ENCODE results near the gene ALS2CL.
"Not testable (repeated sequence)": the region's sequence is repeated elsewhere in the genome, so short reads cannot be mapped to it uniquely, and the experiment has no call there.

The ALS2CL gene

GRCh38 chr3:46714728-46715506 lies 21.4 kb upstream of the ALS2CL start:
- DNase-seq, result no peak

GRCh38 chr3:46713898-46714552 lies 20.5 kb upstream of the ALS2CL start:
- DNase-seq, result peak; percentile 31

GRCh38 chr3:46713050-46713897 lies 19.8 kb upstream of the ALS2CL start:
- peak; percentile 23 for DNase-seq

- DNase-seq, result peak; percentile 25
These were observed 18.9 kb upstream of the ALS2CL start for GRCh38 chr3:46712191-46713049.

DNA sequence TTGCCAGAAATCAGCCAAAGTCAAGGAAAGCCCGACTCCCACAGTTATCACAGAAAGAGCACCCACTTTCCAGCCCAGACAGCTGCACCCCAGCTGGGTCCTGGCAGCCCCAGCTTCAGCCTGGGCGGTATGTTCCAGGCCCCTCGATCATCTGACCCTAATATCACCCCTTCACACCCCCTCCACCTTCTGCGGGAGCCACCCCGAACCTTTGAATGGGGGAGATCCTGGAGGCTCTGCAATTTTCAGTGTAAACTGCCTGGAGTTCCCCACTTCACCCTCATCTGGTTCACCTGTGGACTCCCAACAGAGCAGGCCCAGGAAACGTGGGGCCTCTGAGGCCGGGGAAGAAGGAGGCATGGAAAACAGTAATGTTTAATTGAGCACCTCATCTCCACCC lies 18.3 kb upstream of the ALS2CL start:
- DNase-seq, result no peak

DNA sequence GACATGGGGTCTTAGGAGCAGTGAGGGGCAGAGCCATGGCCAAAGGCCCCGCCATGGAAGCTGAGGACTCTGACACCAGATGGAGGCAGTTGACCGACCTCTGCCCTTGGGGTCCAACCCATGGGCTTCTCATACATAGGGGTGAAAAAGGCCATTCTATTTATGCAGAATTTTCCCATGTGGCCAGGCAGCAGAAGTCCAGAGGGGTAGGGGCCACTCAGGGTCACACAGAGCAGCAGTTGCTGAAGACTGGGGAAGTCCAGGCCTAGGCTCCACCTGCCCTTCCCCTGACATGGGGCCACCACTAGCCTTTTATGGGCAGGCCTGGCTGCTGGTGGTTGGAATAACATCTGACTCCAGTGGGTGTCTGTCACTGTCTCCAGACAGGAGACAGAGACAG lies 17.8 kb upstream of the ALS2CL start:
- peak; percentile 20 for DNase-seq

DNA sequence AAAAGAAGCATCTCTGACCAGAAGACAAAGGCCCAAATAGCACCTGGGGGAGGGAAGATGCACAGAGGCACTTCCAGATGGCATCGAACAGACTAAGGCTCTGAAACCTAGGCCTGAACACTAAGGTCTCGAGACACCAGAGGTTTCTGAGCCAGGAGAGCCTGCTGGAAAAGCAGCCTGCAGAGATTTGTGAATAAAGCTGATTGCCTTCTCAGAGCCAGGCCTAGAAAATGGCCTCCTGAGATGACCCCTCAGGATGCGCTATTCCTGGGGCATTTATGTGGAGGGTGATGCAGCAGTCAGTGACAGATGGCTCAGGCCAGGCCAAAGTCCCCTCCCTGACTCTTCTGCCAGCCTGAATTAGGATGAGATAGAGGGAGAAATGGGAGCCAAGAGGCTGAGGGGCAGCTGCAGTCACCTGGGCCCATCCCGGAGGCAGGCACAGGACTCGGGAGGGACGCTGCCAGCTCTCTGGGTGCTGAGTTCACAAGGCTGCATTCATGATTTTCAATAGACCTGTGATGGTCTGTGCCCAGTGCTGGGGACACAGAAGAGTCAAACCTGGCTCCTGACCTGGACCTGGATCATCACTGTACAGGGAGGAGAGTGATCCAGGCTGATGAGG lies 17.3 kb upstream of the ALS2CL start:
- no peak for DNase-seq

DNA sequence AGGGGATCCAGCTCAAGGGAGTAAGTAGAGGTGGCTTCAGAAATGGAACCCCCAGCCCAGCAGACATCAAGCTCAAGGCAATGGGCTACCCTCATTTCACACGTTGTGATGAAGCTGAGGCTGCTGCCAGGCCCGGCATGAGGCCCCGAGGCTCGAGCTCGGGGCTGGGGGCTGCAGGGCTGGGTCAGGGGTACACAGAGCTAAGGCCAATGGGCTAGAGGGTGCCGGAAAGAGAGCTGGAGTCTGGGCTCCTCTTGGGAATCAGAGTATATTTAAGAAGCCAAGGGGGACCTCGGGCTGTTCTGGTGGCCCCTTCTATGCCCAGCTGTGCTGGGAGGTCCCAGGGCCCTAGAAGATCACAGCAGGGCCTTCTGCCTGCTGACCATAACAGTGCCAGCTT lies 16.8 kb upstream of the ALS2CL start:
- peak; percentile 20 for DNase-seq

DNA sequence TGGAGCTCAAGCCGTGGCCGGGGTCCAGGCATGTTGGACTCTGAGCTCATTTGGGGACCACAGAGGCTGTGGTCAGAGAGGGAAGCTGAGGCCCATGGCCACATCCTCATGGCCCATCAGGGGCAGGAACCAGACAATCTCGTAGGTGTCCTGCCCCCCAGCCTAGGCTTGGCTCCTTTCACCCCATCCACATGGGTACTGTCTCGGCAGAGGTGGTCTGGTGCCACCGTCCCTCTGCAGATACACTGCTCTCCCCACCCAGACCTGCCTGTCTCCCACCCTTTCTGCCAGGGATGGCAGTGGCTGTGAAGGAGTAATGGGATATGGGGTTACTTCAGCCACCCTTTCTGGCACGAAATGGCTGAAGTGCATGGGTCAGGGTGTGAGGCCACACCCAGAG lies 16.2 kb upstream of the ALS2CL start:
- no peak for DNase-seq

DNA sequence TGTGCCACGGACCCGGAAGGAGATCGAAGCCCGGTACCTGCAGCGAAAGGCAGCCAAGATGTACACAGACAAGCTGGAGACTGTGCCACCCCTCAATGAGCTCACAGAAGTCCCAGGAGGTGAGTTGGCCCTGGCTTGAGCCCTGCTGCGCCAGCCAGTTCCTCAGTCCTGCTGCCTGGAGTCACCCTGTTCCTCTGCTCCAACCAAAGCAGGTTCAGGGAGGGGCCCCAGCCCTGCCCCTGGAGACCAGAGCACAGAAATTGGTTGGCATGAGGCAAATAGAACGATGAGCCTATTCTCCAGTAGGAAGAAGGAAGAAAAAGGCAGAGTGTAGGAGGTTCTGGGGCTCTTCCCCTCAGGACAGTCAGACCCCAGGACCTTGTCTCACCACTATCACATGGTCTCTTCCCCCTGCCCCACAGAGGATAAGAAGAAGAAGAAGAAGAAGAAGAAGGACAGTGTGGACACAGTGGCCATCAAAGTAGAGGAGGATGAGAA lies 15.7 kb upstream of the ALS2CL start:
- no peak for DNase-seq

DNA sequence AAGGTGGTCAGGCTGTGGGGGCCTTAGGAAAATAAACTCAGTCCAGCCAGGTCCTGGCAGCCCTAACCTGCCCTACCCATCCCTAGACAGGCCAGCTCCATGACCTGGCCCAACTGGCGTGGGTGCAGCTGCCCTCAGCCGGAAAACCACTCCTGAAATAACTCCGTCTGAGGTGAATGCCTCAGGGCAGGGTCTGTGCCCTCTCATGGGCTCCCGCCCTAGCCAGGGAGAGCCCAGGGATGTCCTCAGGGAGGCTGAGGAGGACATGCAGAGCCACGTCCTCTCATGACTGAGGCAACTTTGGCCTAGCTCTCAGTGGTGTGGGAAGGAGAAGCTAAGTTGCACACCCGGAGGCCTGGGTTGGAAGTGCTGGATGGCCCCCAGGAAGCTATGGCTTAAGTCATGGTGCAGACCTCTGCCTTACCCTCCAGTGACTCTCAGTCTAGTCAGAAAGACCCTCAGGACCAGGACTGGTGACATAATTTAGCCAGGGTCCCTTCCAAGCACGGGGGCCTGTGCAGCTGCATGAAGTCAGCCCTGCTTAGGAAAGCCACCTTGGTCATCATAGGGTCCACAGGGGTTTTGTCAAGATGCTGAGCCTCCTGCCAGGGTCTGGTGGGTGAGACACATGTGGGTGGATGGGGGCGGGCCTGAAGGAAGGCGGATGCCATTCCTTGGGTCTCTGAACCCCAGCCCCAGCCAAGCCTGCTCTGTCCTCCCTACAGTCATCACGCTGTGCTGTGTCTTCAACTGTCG lies 15.1 kb upstream of the ALS2CL start:
- DNase-seq, result peak; percentile 30

- DNase-seq, result no peak
These were observed 14.1 kb upstream of the ALS2CL start for GRCh38 chr3:46707601-46708011.

GRCh38 chr3:46706771-46707582 lies 13.5 kb upstream of the ALS2CL start:
- DNase-seq, result peak; percentile 26

DNA sequence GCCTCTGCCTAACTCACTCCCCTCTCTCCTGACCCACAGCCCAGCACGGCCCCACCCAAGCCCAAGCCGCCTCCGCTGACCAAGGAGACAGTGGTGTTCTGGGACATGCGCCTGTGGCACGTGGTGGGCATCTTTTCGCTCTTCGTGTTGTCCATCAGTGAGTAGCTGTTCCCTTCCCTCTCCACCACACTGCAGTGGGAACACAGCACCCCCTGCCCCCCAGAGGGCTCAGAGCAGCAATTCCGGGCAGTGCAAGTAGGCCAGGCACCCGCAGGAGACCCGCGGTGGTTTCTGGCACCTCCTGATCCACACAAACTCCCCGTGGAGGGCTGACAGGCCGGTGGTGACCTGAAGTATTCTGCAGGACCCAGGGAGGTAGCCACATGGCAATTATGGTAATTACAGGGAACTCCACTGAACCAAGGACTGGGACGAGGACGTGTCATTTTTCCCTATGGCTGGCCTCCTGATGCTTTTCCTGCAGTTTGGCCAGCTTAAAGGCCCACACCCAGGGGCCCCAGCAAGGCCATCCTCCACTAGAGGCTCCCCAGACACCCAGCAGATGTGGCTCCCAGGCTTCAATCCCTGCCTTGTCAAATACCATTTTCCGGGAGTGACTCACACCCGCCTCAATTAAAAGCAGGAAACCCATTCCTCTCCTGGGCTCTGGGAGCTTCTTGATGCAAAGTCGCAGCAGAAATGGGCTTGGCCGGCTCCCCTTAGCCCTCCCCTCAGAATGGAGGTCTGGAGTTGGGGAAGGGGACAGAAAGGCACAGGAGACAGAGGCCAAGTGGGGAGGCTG lies 12.5 kb upstream of the ALS2CL start:
- DNase-seq, result peak; percentile 25

DNA sequence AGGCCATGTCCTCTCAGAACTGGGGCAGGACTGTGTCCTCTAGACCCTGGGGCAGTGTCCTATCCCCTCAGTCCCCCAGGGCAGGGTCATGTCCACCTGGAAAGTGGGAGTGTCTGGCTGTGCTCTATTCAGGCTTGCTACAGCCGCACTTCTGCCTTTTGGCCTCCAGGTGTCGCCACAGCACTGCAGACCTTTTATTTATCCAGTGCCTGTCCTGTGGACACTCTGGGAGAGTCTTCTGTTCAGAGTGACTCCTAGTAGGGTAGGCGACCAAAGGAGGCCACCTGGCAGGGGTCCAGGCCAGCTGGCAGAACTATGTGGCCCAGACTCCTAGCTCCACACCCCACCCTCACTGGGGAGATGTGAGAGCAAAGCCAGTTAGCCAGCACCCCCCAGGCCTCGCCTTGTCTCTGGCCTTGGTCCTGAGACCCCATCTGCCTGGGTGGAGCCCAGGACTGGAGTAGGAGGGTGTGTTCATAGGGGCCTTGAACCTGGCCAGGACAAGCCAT lies 11.6 kb upstream of the ALS2CL start:
- DNase-seq, result peak; percentile 73

DNA sequence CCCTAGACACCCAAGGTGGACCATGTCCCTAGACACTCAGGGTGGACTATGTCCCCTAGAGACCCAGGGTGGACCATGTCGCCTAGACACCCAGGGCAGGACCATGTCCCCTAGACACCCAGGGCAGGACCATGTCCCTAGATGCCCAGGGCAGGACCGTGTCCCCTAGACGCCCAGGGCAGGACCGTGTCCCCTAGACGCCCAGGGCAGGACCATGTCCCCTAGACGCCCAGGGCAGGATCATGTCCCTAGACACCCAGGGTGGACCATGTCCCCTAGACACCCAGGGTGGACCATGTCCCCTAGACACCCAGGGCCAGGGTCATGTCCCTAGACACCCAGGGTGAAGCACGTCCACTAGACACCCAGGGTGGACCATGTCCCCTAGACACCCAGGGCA lies 10.9 kb upstream of the ALS2CL start:
- DNase-seq, result not testable (repeated sequence)

GRCh38 chr3:46703013-46703520 lies 9.6 kb upstream of the ALS2CL start:
- no peak for DNase-seq

DNA sequence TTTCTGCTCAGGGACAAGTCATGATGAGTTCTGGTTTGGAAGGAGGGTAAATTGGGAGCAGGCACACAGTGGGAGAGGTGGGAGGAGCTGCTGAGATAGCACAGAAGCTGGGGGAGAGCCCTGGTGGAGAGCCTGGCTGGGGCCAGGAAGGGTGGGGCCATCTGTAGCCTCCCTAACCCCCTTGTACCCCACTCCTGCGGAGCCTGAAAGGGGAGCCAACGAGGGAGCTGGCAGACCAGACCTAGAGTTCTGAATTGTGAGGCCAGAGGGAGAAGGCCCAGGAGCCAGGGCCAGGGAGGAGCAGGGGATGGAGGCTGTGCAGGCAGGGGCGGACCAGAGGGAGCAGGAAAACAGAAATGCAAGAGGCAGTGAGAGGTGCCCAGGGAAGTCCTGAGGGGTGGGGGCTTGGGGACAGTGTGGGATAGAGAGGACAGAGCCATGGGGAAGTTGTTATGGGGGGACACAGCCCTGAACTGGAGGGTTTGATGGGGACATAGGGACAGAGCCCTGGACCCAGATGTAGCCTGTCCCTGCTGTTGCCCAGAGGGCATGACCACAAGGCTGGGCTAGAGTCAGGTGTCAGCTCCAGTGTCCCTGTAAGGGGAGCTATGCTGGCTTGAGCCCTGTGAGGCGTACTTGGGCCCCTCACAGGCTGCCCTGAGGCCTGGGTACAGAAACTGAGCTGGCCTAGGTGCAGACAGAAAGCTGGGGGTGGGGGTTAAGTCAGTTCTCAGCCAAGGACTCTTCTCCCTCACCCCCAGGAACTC lies 8.9 kb upstream of the ALS2CL start:
- no peak for DNase-seq
